Tibial nerve (tissue), 4 donors: ENCODE measurements around the gene RLF. TPM values are rescaled to one million over a fixed set of nuclear protein-coding genes. Genes with fewer than 3 reads are reported as not detected.
A peak's percentile ranks its signal among the peaks of the same experiment; 100 is the strongest.

Experiments
- DNase-seq, 2 donors: peaks; one replicate each; pipeline ENCODE4 v3.0.0-alpha.2; 2019; ENCODE audit warnings: low spot score in 2 of 2
- H3K27ac ChIP-seq, 4 donors: fragments of 200-600 bp; sonication (generic) in 3 of 4; one replicate each; pipeline ENCODE4 v1.5.1; 2017 to 2019; ENCODE audit warnings: mild to moderate bottlenecking in 1 of 4
- H3K27me3 ChIP-seq, 2 donors: fragments of 200-600 bp; sonication (generic) in 1 of 2; one replicate each; pipeline versions ENCODE4 v1.5.1 to v1.6.0; 2017 to 2019
- H3K36me3 ChIP-seq, 3 donors: fragments of 200-600 bp; sonication (generic); one replicate each; pipeline ENCODE4 v1.5.1; 2018 to 2019
- H3K4me1 ChIP-seq, 4 donors: fragments of 200-600 bp; sonication (generic) in 3 of 4; one replicate each; pipeline ENCODE4 v1.5.1; 2017 to 2019
- H3K4me3 ChIP-seq, 4 donors: fragments of 200-600 bp; sonication (generic) in 3 of 4; one replicate each; pipeline ENCODE4 v1.5.1; 2017 to 2019; ENCODE audit warnings: mild to moderate bottlenecking in 1 of 4, moderate library complexity in 1 of 4
- H3K9me3 ChIP-seq, 4 donors: fragments of 200-600 bp; sonication (generic) in 3 of 4; one replicate each; pipeline ENCODE4 v1.5.1; 2017 to 2019
- EP300 ChIP-seq, 2 donors: sonication (generic); formaldehyde crosslinking; IDR thresholded peaks; one replicate each; pipeline ENCODE4 v1.6.1; 2017; ENCODE audit warnings: antibody characterized with exemption in 2 of 2, mild to moderate bottlenecking in 1 of 2
- POLR2A ChIP-seq, 2 donors: fragments of 450-650 bp; IDR thresholded peaks; one replicate each; pipeline ENCODE4 v1.6.1; 2017; ENCODE audit warnings: antibody characterized with exemption in 2 of 2, mild to moderate bottlenecking in 2 of 2, moderate library complexity in 2 of 2
- WGBS, 2 donors: methylation state at CpG; one replicate each; pipeline ENCODE4 v1.1.5; 2018; 5-methylcytosine and 5-hydroxymethylcytosine counted together
- total RNA-seq, 4 donors: library from RNA; depleted of rRNA; stranded (reverse); fragments of >200 nt; gene quantifications; one replicate each; pipeline ENCODE4 v1.1.0, GENCODE V29; 2016
- TF ChIP-seq, protein P1 (sequence below), 5 experiments: fragments of 200-600 bp in 3 of 5; fragments of 450-650 bp in 2 of 5; sonication (generic) in 3 of 5; IDR thresholded peaks; one replicate each; pipeline ENCODE4 v1.5.1; 2016 to 2019; ENCODE audit warnings: antibody characterized with exemption in 5 of 5, mild to moderate bottlenecking in 3 of 5, moderate library complexity in 2 of 5

RLF gene
- total RNA-seq, 4 donors from 2014 or later = 20.1 to 23.5 (median 21.5) TPM

DNA sequence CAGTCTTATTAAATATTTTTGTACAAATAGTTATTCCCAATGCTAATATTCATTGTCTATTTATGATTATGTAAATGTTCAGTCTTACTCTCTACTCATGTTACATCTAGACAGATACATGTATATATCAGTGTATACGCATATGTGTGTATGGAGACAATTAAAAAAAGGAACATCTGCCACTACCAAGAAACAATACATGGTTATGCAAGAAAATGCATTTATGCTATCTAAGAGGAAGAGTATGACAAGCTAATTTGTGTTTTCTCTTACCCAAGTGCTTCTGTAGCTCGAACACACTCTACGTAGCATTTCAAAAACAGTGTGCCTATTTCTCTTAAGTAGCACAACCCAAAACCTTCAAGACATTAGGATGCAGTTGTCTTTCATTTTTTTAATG is 6.1 kb upstream of the RLF start:
- no peaks in the 10 kb centered on the region for H3K36me3 ChIP-seq
- H3K27ac ChIP-seq = no peak overlapping the region
- no peaks in the 10 kb centered on the region for H3K27me3 ChIP-seq
- no peaks in the 10 kb centered on the region for H3K9me3 ChIP-seq
- no peak overlapping the region for H3K4me3 ChIP-seq
- no peak for DNase-seq
- H3K4me1 ChIP-seq = peaks cover 0 to 9% (median 0%) of the 10 kb centered on the region in 4 donors
- WGBS, 2 donors = 77 to 85% methylated on average over 3 of the region's 3 CpGs
- TF ChIP-seq EP300 (IDR thresholded peaks at IDR 0.05) = no peak
- TF ChIP-seq, protein P1, sequence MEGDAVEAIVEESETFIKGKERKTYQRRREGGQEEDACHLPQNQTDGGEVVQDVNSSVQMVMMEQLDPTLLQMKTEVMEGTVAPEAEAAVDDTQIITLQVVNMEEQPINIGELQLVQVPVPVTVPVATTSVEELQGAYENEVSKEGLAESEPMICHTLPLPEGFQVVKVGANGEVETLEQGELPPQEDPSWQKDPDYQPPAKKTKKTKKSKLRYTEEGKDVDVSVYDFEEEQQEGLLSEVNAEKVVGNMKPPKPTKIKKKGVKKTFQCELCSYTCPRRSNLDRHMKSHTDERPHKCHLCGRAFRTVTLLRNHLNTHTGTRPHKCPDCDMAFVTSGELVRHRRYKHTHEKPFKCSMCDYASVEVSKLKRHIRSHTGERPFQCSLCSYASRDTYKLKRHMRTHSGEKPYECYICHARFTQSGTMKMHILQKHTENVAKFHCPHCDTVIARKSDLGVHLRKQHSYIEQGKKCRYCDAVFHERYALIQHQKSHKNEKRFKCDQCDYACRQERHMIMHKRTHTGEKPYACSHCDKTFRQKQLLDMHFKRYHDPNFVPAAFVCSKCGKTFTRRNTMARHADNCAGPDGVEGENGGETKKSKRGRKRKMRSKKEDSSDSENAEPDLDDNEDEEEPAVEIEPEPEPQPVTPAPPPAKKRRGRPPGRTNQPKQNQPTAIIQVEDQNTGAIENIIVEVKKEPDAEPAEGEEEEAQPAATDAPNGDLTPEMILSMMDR (IDR thresholded peaks at IDR 0.05) = no peak
- TF ChIP-seq POLR2A (IDR thresholded peaks at IDR 0.05) = no peak

DNA sequence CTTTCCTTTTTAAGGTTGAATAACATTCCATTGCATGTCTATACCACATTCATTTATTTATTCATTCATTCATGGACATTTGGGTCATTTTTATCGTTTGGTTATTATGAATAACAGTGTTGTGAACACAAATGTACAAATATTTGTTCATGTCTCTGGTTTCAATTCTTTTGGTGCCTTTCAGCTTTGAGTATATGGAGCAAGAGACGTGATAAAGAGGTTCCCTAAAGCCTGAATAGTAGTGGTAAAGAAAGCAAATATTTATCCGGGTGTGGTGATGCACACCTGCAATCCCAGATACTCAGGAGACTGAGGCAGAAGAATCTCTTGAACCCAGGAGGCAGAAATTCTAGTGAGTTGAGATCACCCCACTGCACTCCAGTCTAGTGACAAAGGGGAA is 5.3 kb upstream of the RLF start:
- TF ChIP-seq EP300 (IDR thresholded peaks at IDR 0.05) = no peak
- Histone ChIP-seq H3K27me3 (no peaks in the 10 kb centered on the region), H3K4me3 (no peak overlapping the region), H3K4me1 (peaks cover 0 to 16% (median 0%) of the 10 kb centered on the region in 4 donors), H3K27ac (no peak overlapping the region), H3K9me3 (no peaks in the 10 kb centered on the region), H3K36me3 (no peaks in the 10 kb centered on the region)
- 40 to 49% methylated on average over 3 of the region's 3 CpGs for WGBS, 2 donors
- DNase-seq = no peak

DNA sequence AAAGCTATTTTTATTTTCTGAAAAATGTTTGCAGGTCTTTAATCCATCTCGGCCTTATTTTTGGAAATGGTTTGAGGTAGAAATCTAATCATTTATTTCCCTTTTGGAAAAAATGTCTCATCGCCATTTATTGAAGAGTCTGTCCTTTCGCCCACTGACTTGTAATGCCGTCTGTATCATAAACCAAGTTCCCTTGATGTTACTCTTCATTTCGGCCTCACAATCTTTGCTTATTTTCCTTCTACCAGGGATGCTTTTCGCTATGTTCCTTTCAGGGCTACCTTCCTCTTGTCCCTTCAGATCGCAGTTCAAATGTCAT is 422 bp upstream of the RLF start:
- Histone ChIP-seq H3K36me3 (no peaks in the 10 kb centered on the region), H3K27me3 (no peaks in the 10 kb centered on the region), H3K9me3 (no peaks in the 10 kb centered on the region), H3K4me3 (peak overlapping the region; percentile 72 to 99 (median 89)), H3K4me1 (peaks cover 0 to 43% (median 28%) of the 10 kb centered on the region in 4 donors), H3K27ac (peak overlapping the region; percentile 94 to 97 (median 96))
- DNase-seq = no peak
- 33 to 36% methylated on average over 7 of the region's 7 CpGs for WGBS, 2 donors
- TF ChIP-seq POLR2A (IDR thresholded peaks at IDR 0.05) (no peak), EP300 (IDR thresholded peaks at IDR 0.05) (no peak)
- TF ChIP-seq, protein P1 (IDR thresholded peaks at IDR 0.05) = no peak

DNA sequence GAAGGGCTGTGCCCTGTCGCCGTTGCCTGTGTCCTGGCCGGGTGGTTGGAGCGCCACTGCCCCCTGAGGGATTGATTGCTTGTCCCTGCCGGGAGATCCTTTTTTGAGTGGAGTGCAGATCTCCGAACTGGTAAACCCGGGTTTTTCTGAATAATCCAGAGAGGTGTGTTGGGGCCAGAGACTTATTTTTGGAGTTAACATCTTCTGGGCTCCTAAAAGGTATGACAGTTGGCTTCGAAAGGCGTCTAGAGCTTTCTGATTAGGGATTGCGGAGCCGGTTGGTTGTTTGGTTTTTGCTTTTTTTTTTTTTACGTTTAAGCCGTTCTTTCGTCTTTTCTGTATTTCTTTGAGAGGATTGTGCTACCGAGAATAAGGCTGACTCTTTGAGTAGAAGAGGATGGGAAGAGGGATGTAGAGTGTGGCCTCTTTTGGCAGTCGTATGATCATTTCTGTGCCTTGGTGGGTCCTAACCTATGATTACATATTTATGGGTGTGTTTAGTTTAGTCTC is 756 bp downstream of the RLF start:
- TF ChIP-seq, protein P1 (IDR thresholded peaks at IDR 0.05) = no peak
- no peak for TF ChIP-seq POLR2A (IDR thresholded peaks at IDR 0.05)
- no peak for TF ChIP-seq EP300 (IDR thresholded peaks at IDR 0.05)
- H3K4me3 ChIP-seq = peak overlapping the region; percentile 72 to 99 (median 89)
- no peaks in the 10 kb centered on the region for H3K36me3 ChIP-seq
- no peaks in the 10 kb centered on the region for H3K27me3 ChIP-seq
- H3K4me1 ChIP-seq = peaks cover 0 to 45% (median 28%) of the 10 kb centered on the region in 4 donors
- DNase-seq = peak in 1 of 2 donors; percentile 13
- WGBS, 2 donors = 0 to 1% methylated on average over 16 of the region's 16 CpGs
- no peaks in the 10 kb centered on the region for H3K9me3 ChIP-seq
- peak overlapping the region; percentile 94 to 97 (median 96) for H3K27ac ChIP-seq

DNA sequence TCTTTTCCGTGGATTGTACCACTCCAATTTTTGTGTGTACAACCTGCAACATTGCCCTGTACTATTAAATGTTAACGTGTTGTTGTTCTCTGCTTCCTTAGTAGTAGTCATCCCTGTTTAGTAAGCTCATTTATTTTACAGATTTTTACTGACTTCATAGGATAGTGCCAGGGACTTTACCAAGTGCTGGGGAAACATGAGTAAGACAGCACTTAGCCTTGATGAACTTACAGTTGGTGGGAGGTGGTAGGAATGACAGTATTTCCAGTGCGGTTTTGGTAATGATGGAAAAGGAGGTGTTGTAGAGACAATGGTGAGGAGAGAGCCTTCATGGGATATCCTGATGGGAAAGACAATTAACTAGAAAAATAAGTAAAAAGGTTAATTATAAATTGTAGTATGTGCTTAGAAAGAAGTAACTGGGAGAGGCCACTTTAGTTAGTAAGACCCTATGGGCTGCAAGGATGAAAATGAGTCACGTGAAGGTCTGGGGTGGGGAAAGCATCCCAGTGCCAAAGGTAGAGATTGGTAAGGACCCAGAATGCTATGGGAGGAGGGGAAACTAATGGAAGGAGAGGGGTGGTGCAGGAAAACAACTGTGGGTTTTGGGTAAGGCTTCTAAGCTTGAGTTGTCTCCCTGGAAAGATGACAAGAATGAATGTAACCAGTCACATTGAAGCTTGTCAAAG is 1.7 kb downstream of the RLF start:
- H3K4me1 ChIP-seq = peaks cover 0 to 53% (median 28%) of the 10 kb centered on the region in 4 donors

More for the DNA sequence above, 1.7 kb downstream of the RLF start:
- TF ChIP-seq, protein P1 (IDR thresholded peaks at IDR 0.05) = no peak
- H3K27me3 ChIP-seq = no peaks in the 10 kb centered on the region
- peak overlapping the region in 1 of 4 donors; percentile 97 for H3K27ac ChIP-seq
- H3K9me3 ChIP-seq = no peaks in the 10 kb centered on the region
- peak overlapping the region; percentile 72 to 99 (median 89) for H3K4me3 ChIP-seq
- 8 to 13% methylated on average over 4 of the region's 4 CpGs for WGBS, 2 donors
- no peaks in the 10 kb centered on the region for H3K36me3 ChIP-seq
- DNase-seq = no peak
